ENCODE results near the gene TMEM212.

GRCh38 chr3:171840445-171840810, 2.7 kb upstream of the TMEM212 start:
- TF ChIP-seq CTCF (IDR thresholded peaks at IDR 0.05; ENCODE audit: insufficient read depth, low read length) (no peak), REST (IDR thresholded peaks at IDR 0.05; ENCODE audit: insufficient replicate concordance, low read depth) (no peak), POLR2AphosphoS5 (IDR thresholded peaks at IDR 0.05; ENCODE audit: low read depth) (no peak), GABPA (IDR thresholded peaks at IDR 0.05; ENCODE audit: low read depth) (no peak)
